Measurements from ENCODE around the gene FXYD3. TPM values are rescaled to one million over a fixed set of nuclear protein-coding genes. Genes with fewer than 3 reads are reported as not detected.

FXYD3 gene
- total RNA-seq, 1 experiment from 2014 or later = 17.4 TPM

DNA sequence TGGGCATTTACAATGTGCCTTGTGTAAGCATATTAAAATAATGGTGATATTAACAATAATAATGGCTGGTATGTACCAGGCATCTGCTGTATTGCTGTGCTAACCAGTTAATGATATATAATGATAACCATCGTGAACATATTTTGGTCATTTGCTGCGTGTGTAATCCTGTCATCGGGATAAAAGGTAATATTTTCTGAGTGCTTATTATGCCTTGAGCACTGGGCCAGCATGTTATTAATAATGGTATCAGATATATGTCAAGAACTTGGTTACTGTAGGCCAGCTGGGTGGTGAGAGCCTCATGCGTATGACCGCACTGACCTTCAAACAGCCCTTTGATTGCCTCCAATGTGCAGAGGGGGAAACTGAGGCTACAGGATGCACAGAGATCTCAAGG lies 22.2 kb upstream of the FXYD3 start:
- H3K9me2 ChIP-seq (ENCODE audit: insufficient read depth) = no peaks in the 10 kb centered on the region
- H3K27me3 ChIP-seq (ENCODE audit: insufficient read depth, low read length) = no peaks in the 10 kb centered on the region
- H3K9ac ChIP-seq (ENCODE audit: low read length) = no peak overlapping the region
- no TSS peak for BruUV-seq (replicated peaks)
- intact Hi-C loops (cut with micrococcal nuclease) = no loop called here
- H3K36me3 ChIP-seq (ENCODE audit: control insufficient read depth in 1 of 2, insufficient read depth in 2 of 2, low read length in 2 of 2) = no peaks in the 10 kb centered on the region
- H3K27ac ChIP-seq (ENCODE audit: low read depth, low read length) = no peak overlapping the region
- H3K4me1 ChIP-seq (ENCODE audit: control insufficient read depth in 1 of 2, insufficient read depth in 2 of 2, low read length in 2 of 2) = peaks cover 0 to 14% of the 10 kb centered on the region in 2 experiments; a peak in 2 of 4 replicates
- no peaks in the 10 kb centered on the region for H3K79me2 ChIP-seq (ENCODE audit: insufficient read depth, low read length)
- no peak overlapping the region for H2AFZ ChIP-seq (ENCODE audit: low read depth, low read length, poor library complexity, severe bottlenecking)
- ChIA-PET CTCF (interaction anchor here (1.4 kb wide), 1 partner anchor 48 kb away, joined by 4 read pairs; no protein-coding TSS in a partner anchor), RAD21 (ENCODE audit: low non-redundant PET in 1 of 2, low total read pairs in 2 of 2, uncharacterized antibody in 2 of 2, unreplicated experiment in 2 of 2) (no interaction called here), POLR2A (no interaction called here)
- H3K4me3 ChIP-seq (replicated peaks in 1 of 2; ENCODE audit: low read depth in 1 of 2, low read length in 2 of 2) = no peak overlapping the region
- no peaks in the 10 kb centered on the region for H4K20me1 ChIP-seq (ENCODE audit: insufficient read depth)
- TF ChIP-seq ELF1 (IDR thresholded peaks at IDR 0.05; ENCODE audit: borderline replicate concordance, low read depth) = no peak
- TF ChIP-seq EZH2 (IDR thresholded peaks at IDR 0.05) = no peak
- no peak for TF ChIP-seq CEBPB (IDR thresholded peaks at IDR 0.05; ENCODE audit: low read depth)
- no peak for TF ChIP-seq RAD21 (IDR thresholded peaks at IDR 0.05; ENCODE audit: low read depth)
- no peak for TF ChIP-seq FOSL1 (IDR thresholded peaks at IDR 0.05; ENCODE audit: low read depth)
- TF ChIP-seq, protein P1, sequence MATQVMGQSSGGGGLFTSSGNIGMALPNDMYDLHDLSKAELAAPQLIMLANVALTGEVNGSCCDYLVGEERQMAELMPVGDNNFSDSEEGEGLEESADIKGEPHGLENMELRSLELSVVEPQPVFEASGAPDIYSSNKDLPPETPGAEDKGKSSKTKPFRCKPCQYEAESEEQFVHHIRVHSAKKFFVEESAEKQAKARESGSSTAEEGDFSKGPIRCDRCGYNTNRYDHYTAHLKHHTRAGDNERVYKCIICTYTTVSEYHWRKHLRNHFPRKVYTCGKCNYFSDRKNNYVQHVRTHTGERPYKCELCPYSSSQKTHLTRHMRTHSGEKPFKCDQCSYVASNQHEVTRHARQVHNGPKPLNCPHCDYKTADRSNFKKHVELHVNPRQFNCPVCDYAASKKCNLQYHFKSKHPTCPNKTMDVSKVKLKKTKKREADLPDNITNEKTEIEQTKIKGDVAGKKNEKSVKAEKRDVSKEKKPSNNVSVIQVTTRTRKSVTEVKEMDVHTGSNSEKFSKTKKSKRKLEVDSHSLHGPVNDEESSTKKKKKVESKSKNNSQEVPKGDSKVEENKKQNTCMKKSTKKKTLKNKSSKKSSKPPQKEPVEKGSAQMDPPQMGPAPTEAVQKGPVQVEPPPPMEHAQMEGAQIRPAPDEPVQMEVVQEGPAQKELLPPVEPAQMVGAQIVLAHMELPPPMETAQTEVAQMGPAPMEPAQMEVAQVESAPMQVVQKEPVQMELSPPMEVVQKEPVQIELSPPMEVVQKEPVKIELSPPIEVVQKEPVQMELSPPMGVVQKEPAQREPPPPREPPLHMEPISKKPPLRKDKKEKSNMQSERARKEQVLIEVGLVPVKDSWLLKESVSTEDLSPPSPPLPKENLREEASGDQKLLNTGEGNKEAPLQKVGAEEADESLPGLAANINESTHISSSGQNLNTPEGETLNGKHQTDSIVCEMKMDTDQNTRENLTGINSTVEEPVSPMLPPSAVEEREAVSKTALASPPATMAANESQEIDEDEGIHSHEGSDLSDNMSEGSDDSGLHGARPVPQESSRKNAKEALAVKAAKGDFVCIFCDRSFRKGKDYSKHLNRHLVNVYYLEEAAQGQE (IDR thresholded peaks at IDR 0.05; ENCODE audit: low read depth) = no peak
- no peak for TF ChIP-seq POLR2A (IDR thresholded peaks at IDR 0.05; ENCODE audit: borderline replicate concordance, extremely low read depth, insufficient read depth, insufficient read length)
- TF ChIP-seq SP1 (IDR thresholded peaks at IDR 0.05; ENCODE audit: low read depth) = no peak
- TF ChIP-seq YY1 (IDR thresholded peaks at IDR 0.05; ENCODE audit: extremely low read depth, insufficient replicate concordance, low read depth, low read length) = no peak
- TF ChIP-seq CBX3 (IDR thresholded peaks at IDR 0.05; ENCODE audit: low read depth) = no peak
- no peak for TF ChIP-seq ZNF274 (IDR thresholded peaks at IDR 0.05; ENCODE audit: low read depth, low read length)
- TF ChIP-seq POLR2AphosphoS5 (IDR thresholded peaks at IDR 0.05; ENCODE audit: low read depth, low read length) = no peak
- TF ChIP-seq JUND (IDR thresholded peaks at IDR 0.05) = no peak
- TF ChIP-seq ZFX (IDR thresholded peaks at IDR 0.05) = no peak
- TF ChIP-seq EGR1 (IDR thresholded peaks at IDR 0.05; ENCODE audit: low read depth) = no peak
- no peak for TF ChIP-seq SIN3A (IDR thresholded peaks at IDR 0.05; ENCODE audit: low read depth)
- TF ChIP-seq, protein P2, sequence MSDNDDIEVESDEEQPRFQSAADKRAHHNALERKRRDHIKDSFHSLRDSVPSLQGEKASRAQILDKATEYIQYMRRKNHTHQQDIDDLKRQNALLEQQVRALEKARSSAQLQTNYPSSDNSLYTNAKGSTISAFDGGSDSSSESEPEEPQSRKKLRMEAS (IDR thresholded peaks at IDR 0.05) = no peak
- no peaks in the 10 kb centered on the region for H3K9me3 ChIP-seq (ENCODE audit: control insufficient read depth in 1 of 2, insufficient read depth in 1 of 2, low read depth in 1 of 2, low read length in 2 of 2)
- DNase-seq (ENCODE audit: low read depth, low spot score) (no peak), ATAC-seq (no peak)
- H3K4me2 ChIP-seq (ENCODE audit: low read length) = no peak overlapping the region

All from HCT116 (cell line).